OCI-LY1 (cell line): ENCODE results near the gene ADK.

ENCODE experiments used
- EZH2 ChIP-seq: fragments of 200-600 bp; sonication (generic), shearing (Covaris generic); IDR thresholded peaks from 2 replicates; pipeline ENCODE4 v1.8.0; 2017; ENCODE audit warnings: borderline replicate concordance, mixed run types, mild to moderate bottlenecking, antibody characterized with exemption, low read length, moderate library complexity, mixed read lengths
- TF ChIP-seq, protein P1 (sequence below): fragments of 200-600 bp; sonication (generic), shearing (Covaris generic); IDR thresholded peaks from 2 replicates; pipeline ENCODE4 v1.5.1; 2017; ENCODE audit warnings: mild to moderate bottlenecking, antibody characterized with exemption, low read length, moderate library complexity, mixed read lengths

DNA sequence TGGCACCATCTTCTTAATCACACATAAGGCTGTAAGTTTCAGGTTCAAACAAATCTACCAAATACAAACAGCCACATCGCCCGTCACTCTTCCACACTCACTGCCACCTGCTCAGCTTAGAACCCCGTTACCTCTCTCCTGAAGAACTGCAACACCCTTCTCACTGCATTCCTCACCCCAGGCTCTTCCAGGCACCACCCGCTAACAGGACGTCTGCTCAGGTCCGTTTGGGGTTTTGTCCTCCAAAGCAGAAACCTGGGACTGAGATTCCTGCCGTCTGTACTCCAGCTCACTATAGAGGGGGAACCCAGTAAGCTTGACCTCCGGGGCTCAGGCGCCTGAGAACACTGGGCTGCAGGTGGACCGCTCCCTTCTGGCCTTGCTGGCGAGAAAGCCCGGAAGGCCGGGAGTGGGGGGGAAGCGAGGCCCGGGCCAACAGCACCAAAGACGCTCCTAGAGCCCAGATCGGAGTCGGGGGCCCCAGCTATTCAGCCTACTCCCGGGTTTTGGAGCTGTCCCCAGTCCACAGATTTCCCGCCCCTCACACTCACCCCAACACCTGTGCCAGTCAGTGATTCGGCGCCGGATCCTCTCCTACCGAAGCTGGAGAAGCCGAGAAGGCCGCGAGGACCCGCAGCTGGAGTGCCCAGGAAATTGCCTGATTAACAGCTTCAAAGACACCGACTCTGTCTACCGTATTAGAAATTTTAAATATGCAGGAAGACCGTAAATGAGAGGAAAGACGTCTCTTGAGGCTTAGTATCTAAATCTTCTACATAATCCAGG lies 624 bp upstream of the ADK start, which contains the start of gene AP3M1:
- TF ChIP-seq, protein P1, sequence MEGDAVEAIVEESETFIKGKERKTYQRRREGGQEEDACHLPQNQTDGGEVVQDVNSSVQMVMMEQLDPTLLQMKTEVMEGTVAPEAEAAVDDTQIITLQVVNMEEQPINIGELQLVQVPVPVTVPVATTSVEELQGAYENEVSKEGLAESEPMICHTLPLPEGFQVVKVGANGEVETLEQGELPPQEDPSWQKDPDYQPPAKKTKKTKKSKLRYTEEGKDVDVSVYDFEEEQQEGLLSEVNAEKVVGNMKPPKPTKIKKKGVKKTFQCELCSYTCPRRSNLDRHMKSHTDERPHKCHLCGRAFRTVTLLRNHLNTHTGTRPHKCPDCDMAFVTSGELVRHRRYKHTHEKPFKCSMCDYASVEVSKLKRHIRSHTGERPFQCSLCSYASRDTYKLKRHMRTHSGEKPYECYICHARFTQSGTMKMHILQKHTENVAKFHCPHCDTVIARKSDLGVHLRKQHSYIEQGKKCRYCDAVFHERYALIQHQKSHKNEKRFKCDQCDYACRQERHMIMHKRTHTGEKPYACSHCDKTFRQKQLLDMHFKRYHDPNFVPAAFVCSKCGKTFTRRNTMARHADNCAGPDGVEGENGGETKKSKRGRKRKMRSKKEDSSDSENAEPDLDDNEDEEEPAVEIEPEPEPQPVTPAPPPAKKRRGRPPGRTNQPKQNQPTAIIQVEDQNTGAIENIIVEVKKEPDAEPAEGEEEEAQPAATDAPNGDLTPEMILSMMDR = no peak
- TF ChIP-seq EZH2 = no peak
